ENCODE measurements around the gene RGMB.

Gene RGMB

GRCh38 chr5:98770209-98770910 lies 3.1 kb upstream of the RGMB start:
- Histone ChIP-seq H3K4me2 (ENCODE audit: low read length) (peak overlapping the region; percentile 10; the same call in 1 of the 2 replicates), H3K4me1 (ENCODE audit: insufficient read depth, low read length, severe bottlenecking) (peaks cover 37% of the 10 kb centered on the region), H3K27ac (ENCODE audit: low read depth, low read length, poor library complexity, severe bottlenecking) (no peak overlapping the region), H3K4me3 (ENCODE audit: low read depth, low read length, poor library complexity, severe bottlenecking) (no peak overlapping the region), H3F3A (ENCODE audit: insufficient read depth, low read length) (no peaks in the 10 kb centered on the region), H3K79me2 (ENCODE audit: insufficient read depth, low read length) (no peaks in the 10 kb centered on the region), H3K27me3 (ENCODE audit: insufficient read depth, low read length) (no peaks in the 10 kb centered on the region), H4K20me1 (ENCODE audit: insufficient read depth, low read length) (no peaks in the 10 kb centered on the region), H3K9me2 (ENCODE audit: low read depth, low read length) (no peaks in the 10 kb centered on the region), H3K9me3 (ENCODE audit: low read length) (no peaks in the 10 kb centered on the region), H3K9ac (ENCODE audit: low read length) (no peak overlapping the region), H3K36me3 (ENCODE audit: insufficient read depth, low read length) (no peaks in the 10 kb centered on the region), H2AFZ (ENCODE audit: low read length) (no peak overlapping the region)
- TF ChIP-seq EZH2 (IDR thresholded peaks at IDR 0.05; ENCODE audit: borderline replicate concordance, low read length) = no peak
- TF ChIP-seq, protein P1, sequence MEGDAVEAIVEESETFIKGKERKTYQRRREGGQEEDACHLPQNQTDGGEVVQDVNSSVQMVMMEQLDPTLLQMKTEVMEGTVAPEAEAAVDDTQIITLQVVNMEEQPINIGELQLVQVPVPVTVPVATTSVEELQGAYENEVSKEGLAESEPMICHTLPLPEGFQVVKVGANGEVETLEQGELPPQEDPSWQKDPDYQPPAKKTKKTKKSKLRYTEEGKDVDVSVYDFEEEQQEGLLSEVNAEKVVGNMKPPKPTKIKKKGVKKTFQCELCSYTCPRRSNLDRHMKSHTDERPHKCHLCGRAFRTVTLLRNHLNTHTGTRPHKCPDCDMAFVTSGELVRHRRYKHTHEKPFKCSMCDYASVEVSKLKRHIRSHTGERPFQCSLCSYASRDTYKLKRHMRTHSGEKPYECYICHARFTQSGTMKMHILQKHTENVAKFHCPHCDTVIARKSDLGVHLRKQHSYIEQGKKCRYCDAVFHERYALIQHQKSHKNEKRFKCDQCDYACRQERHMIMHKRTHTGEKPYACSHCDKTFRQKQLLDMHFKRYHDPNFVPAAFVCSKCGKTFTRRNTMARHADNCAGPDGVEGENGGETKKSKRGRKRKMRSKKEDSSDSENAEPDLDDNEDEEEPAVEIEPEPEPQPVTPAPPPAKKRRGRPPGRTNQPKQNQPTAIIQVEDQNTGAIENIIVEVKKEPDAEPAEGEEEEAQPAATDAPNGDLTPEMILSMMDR (IDR thresholded peaks at IDR 0.05; ENCODE audit: low read length) = no peak

DNA sequence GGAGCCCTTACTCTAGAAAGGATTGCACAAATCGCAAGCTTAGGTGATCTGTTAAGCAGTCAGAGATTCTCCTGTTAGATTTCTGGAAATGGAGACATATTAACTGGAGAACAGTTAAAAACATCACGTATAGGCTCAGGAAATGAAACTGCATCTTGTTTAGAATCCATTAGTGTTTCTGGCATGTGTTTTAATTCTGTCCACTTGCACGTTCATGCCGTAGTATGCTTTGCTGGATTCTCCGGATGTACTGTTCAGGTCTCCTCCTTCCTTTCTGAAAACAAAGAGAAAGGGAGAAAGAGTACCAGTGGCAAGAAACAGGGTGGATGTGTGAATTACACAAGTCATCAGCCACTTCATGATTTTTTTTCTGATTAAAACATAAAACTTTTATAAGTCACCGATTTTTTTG lies 2.5 kb upstream of the RGMB start:
- H3K79me2 ChIP-seq (ENCODE audit: insufficient read depth, low read length) = no peaks in the 10 kb centered on the region
- peaks cover 37% of the 10 kb centered on the region for H3K4me1 ChIP-seq (ENCODE audit: insufficient read depth, low read length, severe bottlenecking)
- TF ChIP-seq, protein P1 (IDR thresholded peaks at IDR 0.05; ENCODE audit: low read length) = no peak
- TF ChIP-seq EZH2 (IDR thresholded peaks at IDR 0.05; ENCODE audit: borderline replicate concordance, low read length) = no peak
- H3F3A ChIP-seq (ENCODE audit: insufficient read depth, low read length) = no peaks in the 10 kb centered on the region
- no peaks in the 10 kb centered on the region for H3K27me3 ChIP-seq (ENCODE audit: insufficient read depth, low read length)
- H3K9me2 ChIP-seq (ENCODE audit: low read depth, low read length) = no peaks in the 10 kb centered on the region
- H3K9me3 ChIP-seq (ENCODE audit: low read length) = no peaks in the 10 kb centered on the region
- H3K4me3 ChIP-seq (ENCODE audit: low read depth, low read length, poor library complexity, severe bottlenecking) = no peak overlapping the region
- no peaks in the 10 kb centered on the region for H3K36me3 ChIP-seq (ENCODE audit: insufficient read depth, low read length)
- H3K27ac ChIP-seq (ENCODE audit: low read depth, low read length, poor library complexity, severe bottlenecking) = no peak overlapping the region
- no peak overlapping the region for H3K9ac ChIP-seq (ENCODE audit: low read length)
- H3K4me2 ChIP-seq (ENCODE audit: low read length) = peak overlapping the region; percentile 36; the same call in 1 of the 2 replicates
- no peaks in the 10 kb centered on the region for H4K20me1 ChIP-seq (ENCODE audit: insufficient read depth, low read length)
- H2AFZ ChIP-seq (ENCODE audit: low read length) = no peak overlapping the region

DNA sequence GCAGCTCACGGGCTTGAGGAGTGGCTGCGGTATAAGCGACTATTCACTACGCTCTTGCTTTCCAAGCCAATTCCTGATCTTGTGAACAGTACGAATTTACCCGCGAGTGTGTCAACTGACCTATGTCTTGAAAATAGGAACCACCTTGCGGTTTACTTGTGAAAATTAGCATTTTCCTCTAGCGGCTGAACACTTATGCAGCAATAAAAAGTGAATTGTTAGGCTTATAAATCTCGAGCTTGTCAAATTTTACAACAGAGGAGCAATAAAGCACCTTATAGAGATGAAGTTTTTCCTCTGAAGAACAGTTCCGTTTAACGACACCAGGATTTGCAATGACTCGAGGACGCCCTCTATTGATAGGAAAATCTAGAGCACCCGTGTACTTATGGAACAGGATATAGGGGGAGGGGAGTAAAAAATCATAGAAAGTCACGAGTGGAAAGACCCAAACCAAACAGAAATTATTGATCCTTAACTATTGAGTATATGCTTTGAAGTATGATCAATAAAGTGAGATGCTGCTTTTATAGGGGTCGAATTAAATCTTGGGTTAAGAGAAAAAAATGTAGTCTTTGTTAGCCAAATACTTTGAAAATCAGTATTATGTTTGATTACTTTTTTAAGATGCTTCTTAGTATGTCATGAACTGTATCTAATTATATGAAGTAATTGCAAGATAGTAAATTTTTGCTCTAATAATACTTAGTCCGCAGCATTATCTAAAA lies 1.9 kb upstream of the RGMB start:
- Histone ChIP-seq H2AFZ (ENCODE audit: low read length) (no peak overlapping the region), H4K20me1 (ENCODE audit: insufficient read depth, low read length) (no peaks in the 10 kb centered on the region), H3K9me2 (ENCODE audit: low read depth, low read length) (no peaks in the 10 kb centered on the region), H3K36me3 (ENCODE audit: insufficient read depth, low read length) (no peaks in the 10 kb centered on the region), H3K9ac (ENCODE audit: low read length) (no peak overlapping the region), H3F3A (ENCODE audit: insufficient read depth, low read length) (no peaks in the 10 kb centered on the region), H3K79me2 (ENCODE audit: insufficient read depth, low read length) (no peaks in the 10 kb centered on the region), H3K4me2 (ENCODE audit: low read length) (peak overlapping the region; percentile 36), H3K4me3 (ENCODE audit: low read depth, low read length, poor library complexity, severe bottlenecking) (no peak overlapping the region), H3K27ac (ENCODE audit: low read depth, low read length, poor library complexity, severe bottlenecking) (no peak overlapping the region), H3K9me3 (ENCODE audit: low read length) (no peaks in the 10 kb centered on the region), H3K4me1 (ENCODE audit: insufficient read depth, low read length, severe bottlenecking) (peaks cover 37% of the 10 kb centered on the region), H3K27me3 (ENCODE audit: insufficient read depth, low read length) (no peaks in the 10 kb centered on the region)
- TF ChIP-seq, protein P1 (IDR thresholded peaks at IDR 0.05; ENCODE audit: low read length) = peak; percentile 96
- TF ChIP-seq EZH2 (IDR thresholded peaks at IDR 0.05; ENCODE audit: borderline replicate concordance, low read length) = no peak
